ENCODE measurements around the gene SPATA31D3.
"Not testable (repeated sequence)": the region's sequence is repeated elsewhere in the genome, so short reads cannot be mapped to it uniquely, and the experiment has no call there.

SPATA31D3 gene

GRCh38 chr9:81980568-81980967 lies 37.3 kb downstream of the SPATA31D3 start:
- no peak for DNase-seq

GRCh38 chr9:81981883-81982282 lies 38.6 kb downstream of the SPATA31D3 start:
- no peak for DNase-seq

- DNase-seq, result no peak
Observed at GRCh38 chr9:81984928-81985327, 41.6 kb downstream of the SPATA31D3 start.

GRCh38 chr9:81986051-81986450 lies 42.8 kb downstream of the SPATA31D3 start:
- DNase-seq, result no peak

- not testable (repeated sequence) for DNase-seq
Observed at GRCh38 chr9:81988472-81988871, 45.2 kb downstream of the SPATA31D3 start, which contains the start of gene SPATA31D1. Gene SPATA31D1 (plus strand): TSS chr9:81988772. CDS start chr9:81988819, 47 bp downstream.

- DNase-seq, result no peak
Observed at GRCh38 chr9:81989700-81990099, 46.4 kb downstream of the SPATA31D3 start.

GRCh38 chr9:81993656-81994055 lies 50.4 kb downstream of the SPATA31D3 start:
- DNase-seq, result no peak

Measured in activated CD4-positive, alpha-beta T cell treated with anti-CD3 and anti-CD28 coated beads, Interleukin-2, amount 50 U/mL, for 48 hours (primary cell).